OCI-LY1 (cell line): Measurements from ENCODE around the gene COG4.

ENCODE experiments used
- EZH2 ChIP-seq: fragments of 200-600 bp; sonication (generic), shearing (Covaris generic); IDR thresholded peaks from 2 replicates; pipeline ENCODE4 v1.8.0; 2017; ENCODE audit warnings: borderline replicate concordance, mixed run types, mild to moderate bottlenecking, antibody characterized with exemption, low read length, moderate library complexity, mixed read lengths
- TF ChIP-seq, protein P1 (sequence below): fragments of 200-600 bp; sonication (generic), shearing (Covaris generic); IDR thresholded peaks from 2 replicates; pipeline ENCODE4 v1.5.1; 2017; ENCODE audit warnings: mild to moderate bottlenecking, antibody characterized with exemption, low read length, moderate library complexity, mixed read lengths

DNA sequence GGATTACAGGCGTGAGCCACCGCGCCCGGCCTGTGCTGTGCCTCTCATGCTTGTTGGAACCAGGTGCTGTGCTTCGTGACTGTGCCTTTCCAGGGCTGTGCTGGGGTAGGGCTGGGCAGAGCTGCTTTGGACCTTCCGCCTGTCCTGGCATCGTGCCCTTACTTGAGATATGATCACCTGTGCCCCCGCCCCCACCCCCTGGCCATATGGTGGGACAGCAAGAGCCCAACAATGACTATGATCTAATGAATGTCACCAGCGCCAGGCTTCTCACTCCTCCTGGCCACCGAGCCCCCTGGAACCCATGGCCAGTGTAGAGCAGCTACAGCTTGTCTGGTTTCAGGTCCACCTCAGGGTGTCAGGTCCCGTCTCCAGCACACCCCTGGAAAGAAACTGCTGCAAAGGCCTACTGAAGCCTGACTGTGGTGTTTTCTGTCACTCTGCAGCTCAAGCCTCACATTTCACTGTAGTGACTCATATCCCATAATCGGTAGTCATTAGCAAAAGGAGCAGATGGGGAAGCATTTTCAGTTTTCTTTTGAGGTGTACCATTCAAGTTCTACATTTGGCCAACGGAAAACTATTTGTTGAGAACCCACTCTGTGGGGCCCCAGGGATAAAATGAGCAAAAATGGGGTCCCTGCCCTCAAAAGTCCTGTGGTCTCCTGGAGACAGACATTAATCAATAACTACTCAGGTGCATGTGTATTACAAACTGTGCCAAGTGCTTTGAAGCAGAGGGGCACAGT, 46.9 kb downstream of the COG4 start:
- TF ChIP-seq, protein P1, sequence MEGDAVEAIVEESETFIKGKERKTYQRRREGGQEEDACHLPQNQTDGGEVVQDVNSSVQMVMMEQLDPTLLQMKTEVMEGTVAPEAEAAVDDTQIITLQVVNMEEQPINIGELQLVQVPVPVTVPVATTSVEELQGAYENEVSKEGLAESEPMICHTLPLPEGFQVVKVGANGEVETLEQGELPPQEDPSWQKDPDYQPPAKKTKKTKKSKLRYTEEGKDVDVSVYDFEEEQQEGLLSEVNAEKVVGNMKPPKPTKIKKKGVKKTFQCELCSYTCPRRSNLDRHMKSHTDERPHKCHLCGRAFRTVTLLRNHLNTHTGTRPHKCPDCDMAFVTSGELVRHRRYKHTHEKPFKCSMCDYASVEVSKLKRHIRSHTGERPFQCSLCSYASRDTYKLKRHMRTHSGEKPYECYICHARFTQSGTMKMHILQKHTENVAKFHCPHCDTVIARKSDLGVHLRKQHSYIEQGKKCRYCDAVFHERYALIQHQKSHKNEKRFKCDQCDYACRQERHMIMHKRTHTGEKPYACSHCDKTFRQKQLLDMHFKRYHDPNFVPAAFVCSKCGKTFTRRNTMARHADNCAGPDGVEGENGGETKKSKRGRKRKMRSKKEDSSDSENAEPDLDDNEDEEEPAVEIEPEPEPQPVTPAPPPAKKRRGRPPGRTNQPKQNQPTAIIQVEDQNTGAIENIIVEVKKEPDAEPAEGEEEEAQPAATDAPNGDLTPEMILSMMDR: no peak
- no peak for TF ChIP-seq EZH2
